ENCODE results near the gene ZNF48.

ZNF48 gene

GRCh38 chr16:30356401-30357084 is 38.7 kb upstream of the ZNF48 start:
- peaks cover 56% of the 10 kb centered on the region for H3K4me1 Mint-ChIP-seq

GRCh38 chr16:30357085-30357714 is 38.0 kb upstream of the ZNF48 start:
- no peaks in the 10 kb centered on the region for H3K9me3 Mint-ChIP-seq
- no peaks in the 10 kb centered on the region for H3K27me3 Mint-ChIP-seq
- H3K4me1 Mint-ChIP-seq: peaks cover 49% of the 10 kb centered on the region
- ATAC-seq: no peak
- DNase-seq: no peak
- H3K4me3 Mint-ChIP-seq: no peak overlapping the region
- peak overlapping the region; percentile 12 to 22 for H3K27ac Mint-ChIP-seq

More at GRCh38 chr16:30356401-30357084, 38.7 kb upstream of the ZNF48 start:
- ATAC-seq: no peak
- no peak overlapping the region for H3K27ac Mint-ChIP-seq
- DNase-seq: no peak
- H3K4me3 Mint-ChIP-seq: peak overlapping the region; percentile 89 to 94
- H3K27me3 Mint-ChIP-seq: no peaks in the 10 kb centered on the region
- H3K9me3 Mint-ChIP-seq: no peaks in the 10 kb centered on the region

- H3K27ac Mint-ChIP-seq: no peak overlapping the region
- no peak for DNase-seq
- H3K27me3 Mint-ChIP-seq: no peaks in the 10 kb centered on the region
- no peaks in the 10 kb centered on the region for H3K9me3 Mint-ChIP-seq
- no peak for ATAC-seq
- H3K4me1 Mint-ChIP-seq: peaks cover 42% of the 10 kb centered on the region
- no peak overlapping the region for H3K4me3 Mint-ChIP-seq
Measured at GRCh38 chr16:30357715-30358576, 37.3 kb upstream of the ZNF48 start.

- H3K9me3 Mint-ChIP-seq: no peaks in the 10 kb centered on the region
- ATAC-seq (no peak), DNase-seq (no peak)
- no peaks in the 10 kb centered on the region for H3K27me3 Mint-ChIP-seq
- no peak overlapping the region for H3K4me3 Mint-ChIP-seq
- no peak overlapping the region for H3K27ac Mint-ChIP-seq
- H3K4me1 Mint-ChIP-seq: peaks cover 36% of the 10 kb centered on the region
Measured at GRCh38 chr16:30358577-30358936, 36.7 kb upstream of the ZNF48 start.

GRCh38 chr16:30358990-30359870 is 36.0 kb upstream of the ZNF48 start:
- Mint-ChIP-seq H3K4me3 (no peak overlapping the region), H3K27me3 (no peaks in the 10 kb centered on the region), H3K9me3 (no peaks in the 10 kb centered on the region), H3K27ac (no peak overlapping the region), H3K4me1 (peaks cover 29% of the 10 kb centered on the region)
- no peak for DNase-seq
- ATAC-seq: no peak

- Mint-ChIP-seq H3K4me1 (peaks cover 26% of the 10 kb centered on the region), H3K4me3 (no peak overlapping the region), H3K27me3 (no peaks in the 10 kb centered on the region), H3K27ac (peak overlapping the region in 1 of 2 donors; percentile 4), H3K9me3 (no peaks in the 10 kb centered on the region)
- no peak for DNase-seq
- no peak for ATAC-seq
Measured at GRCh38 chr16:30359871-30360170, 35.4 kb upstream of the ZNF48 start.

- no peak for ATAC-seq
- no peaks in the 10 kb centered on the region for H3K27me3 Mint-ChIP-seq
- H3K27ac Mint-ChIP-seq: no peak overlapping the region
- H3K9me3 Mint-ChIP-seq: no peaks in the 10 kb centered on the region
- no peak overlapping the region for H3K4me3 Mint-ChIP-seq
- peaks cover 23% of the 10 kb centered on the region for H3K4me1 Mint-ChIP-seq
- no peak for DNase-seq
Measured at GRCh38 chr16:30361180-30361579, 34.0 kb upstream of the ZNF48 start.

GRCh38 chr16:30365200-30365599 is 30.0 kb upstream of the ZNF48 start:
- ATAC-seq: no peak
- no peaks in the 10 kb centered on the region for H3K9me3 Mint-ChIP-seq
- peaks cover 35% of the 10 kb centered on the region for H3K4me1 Mint-ChIP-seq
- no peak for DNase-seq
- peak overlapping the region in 1 of 2 donors; percentile 42 for H3K27ac Mint-ChIP-seq
- H3K4me3 Mint-ChIP-seq: no peak overlapping the region
- no peaks in the 10 kb centered on the region for H3K27me3 Mint-ChIP-seq

GRCh38 chr16:30366511-30366910 is 28.7 kb upstream of the ZNF48 start:
- Mint-ChIP-seq H3K4me1 (peaks cover 40% of the 10 kb centered on the region), H3K27ac (no peak overlapping the region), H3K4me3 (peak overlapping the region in 1 of 2 donors; percentile 97), H3K27me3 (no peaks in the 10 kb centered on the region), H3K9me3 (no peaks in the 10 kb centered on the region)
- DNase-seq: no peak
- no peak for ATAC-seq

GRCh38 chr16:30367349-30368009 is 27.7 kb upstream of the ZNF48 start:
- H3K9me3 Mint-ChIP-seq: no peaks in the 10 kb centered on the region
- H3K27me3 Mint-ChIP-seq: no peaks in the 10 kb centered on the region
- ATAC-seq (no peak), DNase-seq (no peak)
- peak overlapping the region; percentile 80 to 97 for H3K4me3 Mint-ChIP-seq
- H3K27ac Mint-ChIP-seq: peak overlapping the region in 1 of 2 donors; percentile 48
- peaks cover 49% of the 10 kb centered on the region for H3K4me1 Mint-ChIP-seq

GRCh38 chr16:30368122-30368791 is 27.0 kb upstream of the ZNF48 start:
- Mint-ChIP-seq H3K9me3 (no peaks in the 10 kb centered on the region), H3K4me3 (peak overlapping the region; percentile 80 to 97), H3K27me3 (no peaks in the 10 kb centered on the region), H3K27ac (peak overlapping the region; percentile 71 to 98), H3K4me1 (peaks cover 54% of the 10 kb centered on the region)
- DNase-seq (no peak), ATAC-seq (no peak)

GRCh38 chr16:30368792-30369090 is 26.5 kb upstream of the ZNF48 start:
- Mint-ChIP-seq H3K4me1 (peaks cover 54% of the 10 kb centered on the region), H3K4me3 (peak overlapping the region; percentile 80 to 97)

GRCh38 chr16:30369091-30369937 is 25.9 kb upstream of the ZNF48 start:
- no peak for DNase-seq
- no peaks in the 10 kb centered on the region for H3K27me3 Mint-ChIP-seq
- H3K9me3 Mint-ChIP-seq: no peaks in the 10 kb centered on the region
- ATAC-seq: no peak
- H3K4me1 Mint-ChIP-seq: peaks cover 54% of the 10 kb centered on the region
- peak overlapping the region; percentile 80 to 97 for H3K4me3 Mint-ChIP-seq
- H3K27ac Mint-ChIP-seq: peak overlapping the region; percentile 36 to 98

More at GRCh38 chr16:30368792-30369090, 26.5 kb upstream of the ZNF48 start:
- no peaks in the 10 kb centered on the region for H3K9me3 Mint-ChIP-seq
- H3K27ac Mint-ChIP-seq: peak overlapping the region; percentile 12 to 98
- no peaks in the 10 kb centered on the region for H3K27me3 Mint-ChIP-seq
- no peak for ATAC-seq
- no peak for DNase-seq

Data from stimulated activated naive CD8-positive, alpha-beta T cell treated with anti-CD3 and anti-CD28 coated beads, Interleukin-15, amount 100 ng/mL, for 72 hours (primary cell).